ENCODE data around the gene CNTFR. TPM values are rescaled to one million over a fixed set of nuclear protein-coding genes. Genes with fewer than 3 reads are reported as not detected.

Gene CNTFR, protein sequence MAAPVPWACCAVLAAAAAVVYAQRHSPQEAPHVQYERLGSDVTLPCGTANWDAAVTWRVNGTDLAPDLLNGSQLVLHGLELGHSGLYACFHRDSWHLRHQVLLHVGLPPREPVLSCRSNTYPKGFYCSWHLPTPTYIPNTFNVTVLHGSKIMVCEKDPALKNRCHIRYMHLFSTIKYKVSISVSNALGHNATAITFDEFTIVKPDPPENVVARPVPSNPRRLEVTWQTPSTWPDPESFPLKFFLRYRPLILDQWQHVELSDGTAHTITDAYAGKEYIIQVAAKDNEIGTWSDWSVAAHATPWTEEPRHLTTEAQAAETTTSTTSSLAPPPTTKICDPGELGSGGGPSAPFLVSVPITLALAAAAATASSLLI
- 0.12 TPM in 1 of 2 replicates, not detected in the other for total RNA-seq (ENCODE audit: low replicate concordance)

GRCh38 chr9:34589636-34590380 is at the start of gene CNTFR:
Gene CNTFR (minus strand): TSS chr9:34589724. CDS start chr9:34568981, 20,743 bp downstream.

DNA sequence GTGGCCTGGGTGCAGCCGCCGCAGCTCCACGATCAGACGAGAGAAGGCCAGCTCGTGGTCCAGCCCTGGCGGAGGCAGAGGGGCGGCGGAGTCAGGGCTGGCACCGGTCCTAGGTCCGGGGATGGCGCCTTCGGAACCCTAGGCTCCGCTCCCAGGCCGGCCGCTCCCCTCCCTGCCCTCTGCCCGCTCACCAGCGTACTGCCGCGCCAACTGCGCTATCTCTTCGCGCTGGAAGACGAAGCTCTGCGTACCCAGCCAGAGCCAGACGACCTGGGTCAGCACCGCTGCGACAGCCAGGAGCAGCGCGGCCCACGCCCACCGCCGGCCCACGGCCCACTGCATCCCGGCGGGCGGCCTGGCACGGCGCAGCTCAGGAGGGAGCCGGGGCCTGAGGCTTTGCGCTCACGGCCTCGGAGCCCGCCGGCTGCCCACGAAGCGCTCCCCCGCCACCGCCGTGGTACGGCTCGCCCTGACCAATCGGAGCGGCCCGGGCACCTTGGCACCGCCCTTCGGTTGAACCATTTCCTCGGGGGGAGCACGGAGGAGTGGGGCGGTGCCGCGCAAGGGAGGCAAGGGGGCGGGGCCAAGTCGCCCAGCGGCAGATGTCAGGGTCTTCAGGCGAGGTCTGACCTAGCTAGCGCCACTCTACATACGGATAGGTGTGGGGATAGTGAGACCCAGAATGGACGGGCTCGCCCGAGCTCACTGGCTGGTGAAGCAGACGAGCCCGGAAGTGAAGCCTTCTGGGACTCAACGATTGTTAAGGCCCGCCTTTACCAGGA is 48.0 kb upstream of the CNTFR start, which contains the start of gene SIGMAR1:
Gene SIGMAR1 (minus strand): TSS at position 432 of the 782 bp plus-strand sequence. CDS start 90 bp downstream, at position 342.

GRCh38 chr9:34628656-34629490 is 39.3 kb upstream of the CNTFR start, which contains the start of gene ARID3C:
Gene ARID3C (minus strand): TSS chr9:34629066. CDS start chr9:34628014, 1,052 bp downstream.

DNA sequence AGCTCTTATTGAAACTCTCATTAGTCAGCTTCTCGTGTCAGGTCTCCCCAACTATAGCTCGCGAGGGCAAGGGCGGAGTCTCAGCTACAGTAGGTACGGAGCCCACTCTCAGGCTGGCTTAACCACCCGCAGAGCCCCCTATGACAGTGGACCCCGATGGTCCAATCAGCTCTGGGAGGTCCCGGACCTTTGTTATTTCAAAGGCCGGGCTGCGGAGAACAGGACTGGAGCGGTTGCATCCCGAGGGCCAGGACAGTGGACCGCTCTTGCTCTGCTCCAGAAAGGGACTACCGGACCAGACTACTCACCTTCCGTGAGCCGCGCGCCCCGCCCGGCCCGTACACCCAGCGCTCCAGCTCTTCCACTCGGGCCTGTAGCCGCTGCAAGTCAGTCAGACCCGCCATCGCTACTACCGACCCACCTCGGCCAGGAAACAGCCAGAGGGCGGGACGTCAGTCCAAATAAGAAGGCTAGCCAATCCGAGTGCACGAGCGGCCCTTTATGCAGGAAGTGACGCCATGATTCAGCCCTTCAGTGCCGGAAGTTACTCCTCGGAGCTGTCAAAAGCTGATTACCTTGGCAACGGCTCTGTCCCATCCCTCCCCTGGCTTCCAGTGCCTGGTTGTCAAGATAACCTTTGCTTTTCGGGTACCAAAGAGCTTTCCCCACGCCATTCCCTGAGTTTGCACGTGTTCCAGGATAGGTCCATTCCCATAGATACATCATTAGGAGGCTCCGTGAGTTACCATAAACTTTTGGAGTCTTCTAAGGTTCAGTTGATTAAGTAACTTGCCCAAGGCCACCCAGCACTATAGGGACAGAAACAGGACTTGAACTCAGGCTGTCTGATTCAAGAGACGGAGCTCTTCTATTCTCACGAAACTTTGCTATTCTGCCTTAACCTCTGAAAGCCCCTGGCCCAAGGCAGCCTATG is 30.8 kb upstream of the CNTFR start, which contains the start of gene DCTN3:
Gene DCTN3 (minus strand): TSS at position 435 of the 934 bp plus-strand sequence. CDS start 31 bp downstream, at position 404.

GRCh38 chr9:34611811-34612787 is 22.6 kb upstream of the CNTFR start, which contains the start of gene RPP25L:
Gene RPP25L (minus strand): TSS chr9:34612097. CDS start chr9:34611296, 801 bp downstream.

DNA sequence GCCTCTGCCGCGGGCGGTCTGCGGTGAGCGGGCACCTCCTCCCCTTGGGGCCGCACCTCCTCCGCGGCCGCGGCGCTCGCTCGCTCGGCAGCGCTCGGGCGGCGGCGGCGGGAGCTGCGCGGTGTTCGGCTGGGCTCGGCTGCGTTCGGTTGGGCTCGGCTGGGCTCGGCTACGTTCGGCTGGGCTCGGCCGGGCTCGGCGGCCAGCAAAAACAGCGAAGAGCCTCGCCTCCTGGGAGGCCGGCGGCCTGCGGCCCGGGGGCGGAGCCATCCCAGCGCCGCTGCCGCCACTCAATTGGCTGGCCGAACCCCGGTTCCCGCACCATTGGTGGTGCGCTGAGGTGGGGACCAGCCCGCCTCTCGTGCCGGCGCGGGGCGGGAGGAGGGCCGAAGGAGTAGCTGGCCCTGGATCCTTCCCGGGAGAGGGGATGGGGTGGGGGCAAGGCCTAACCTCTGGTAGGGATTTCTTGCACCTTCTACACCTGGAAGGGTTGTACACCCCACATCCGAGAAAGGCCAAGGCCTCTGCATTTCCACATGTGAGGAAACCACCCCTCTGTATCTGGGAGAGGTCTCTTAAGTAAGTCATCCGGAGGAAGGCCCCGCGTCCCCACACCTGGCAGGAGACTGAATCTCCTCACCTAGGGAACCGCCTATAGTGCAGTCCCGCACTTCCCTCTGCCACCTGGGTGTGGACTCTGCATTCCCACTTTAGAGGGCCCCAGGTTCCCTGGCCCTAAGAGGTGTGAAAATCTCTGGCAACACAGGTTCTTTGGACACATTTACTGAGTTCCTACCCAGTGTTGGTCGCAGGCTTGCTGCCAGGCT is 66.3 kb downstream of the CNTFR start, which contains the start of gene ENHO:
Gene ENHO (minus strand): TSS at position 20 of the 827 bp plus-strand sequence. CDS start 1,295 bp downstream, outside the sequence.

Other genes with a start within 250 kb of the CNTFR start
- 0.35 and 0.83 TPM in 2 replicates for gene MYORG, start 212.8 kb downstream of the CNTFR start, total RNA-seq (ENCODE audit: low replicate concordance)
- gene FAM219A, start 131.2 kb downstream of the CNTFR start, total RNA-seq (ENCODE audit: low replicate concordance), result 3.0 and 5.7 TPM in 2 replicates
- not detected in 2 replicates for gene DNAI1, start 130.9 kb downstream of the CNTFR start, total RNA-seq (ENCODE audit: low replicate concordance)
- 0.12 TPM in 1 of 2 replicates, not detected in the other for gene ENHO, start 66.7 kb downstream of the CNTFR start, total RNA-seq (ENCODE audit: low replicate concordance)
- 11.1 and 20.6 TPM in 2 replicates for gene RPP25L, start 22.4 kb upstream of the CNTFR start, total RNA-seq (ENCODE audit: low replicate concordance)
- gene DCTN3, start 30.8 kb upstream of the CNTFR start, total RNA-seq (ENCODE audit: low replicate concordance), result 152 and 161 TPM in 2 replicates
- 0.08 TPM in 1 of 2 replicates, not detected in the other for gene ARID3C, start 39.3 kb upstream of the CNTFR start, total RNA-seq (ENCODE audit: low replicate concordance)
- gene SIGMAR1, start 48.1 kb upstream of the CNTFR start, total RNA-seq (ENCODE audit: low replicate concordance), result 40.1 and 41.3 TPM in 2 replicates
- gene GALT, start 57.0 kb upstream of the CNTFR start, total RNA-seq (ENCODE audit: low replicate concordance), result 25.7 and 33.1 TPM in 2 replicates
- gene IL11RA, start 62.5 kb upstream of the CNTFR start, total RNA-seq (ENCODE audit: low replicate concordance), result 16.5 and 23.9 TPM in 2 replicates
- gene CCL27, start 72.9 kb upstream of the CNTFR start, total RNA-seq (ENCODE audit: low replicate concordance), result 0.47 TPM in 1 of 2 replicates, not detected in the other
- not detected in 2 replicates for gene CCL19, start 101.6 kb upstream of the CNTFR start, total RNA-seq (ENCODE audit: low replicate concordance)
- not detected in 2 replicates for gene CCL21, start 120.4 kb upstream of the CNTFR start, total RNA-seq (ENCODE audit: low replicate concordance)